PFSK-1 (cell line): Measurements from ENCODE around the gene MRPS2.

ENCODE experiments used
- FOXP2 ChIP-seq: optimal IDR thresholded peaks from 2 replicates; pipeline ENCODE3; 2011; ENCODE audit warnings: borderline replicate concordance, control low read depth, inconsistent platforms; ENCODE audit not compliant: insufficient read depth; ENCODE audit errors: extremely low read length, extremely low read depth
- POLR2AphosphoS5 ChIP-seq: IDR thresholded peaks from 2 replicates; pipeline ENCODE4 v1.6.1; 2012; ENCODE audit warnings: low read depth, mild to moderate bottlenecking, control low read depth, low read length, moderate library complexity
- SIN3A ChIP-seq: IDR thresholded peaks from 2 replicates; pipeline ENCODE4 v1.6.1; 2012; ENCODE audit warnings: mild to moderate bottlenecking, low read length, moderate library complexity, borderline replicate concordance; ENCODE audit not compliant: insufficient read depth
- TF ChIP-seq, protein P1 (sequence below), 2 experiments: IDR thresholded peaks; 2 replicates each; pipeline versions ENCODE4 v1.6.1 to v1.8.0; 2011 to 2012; ENCODE audit warnings: low read depth in 2 of 2, low read length in 2 of 2, control low read depth in 1 of 2, inconsistent platforms in 1 of 2, mild to moderate bottlenecking in 1 of 2, moderate library complexity in 1 of 2; ENCODE audit not compliant: insufficient read depth in 1 of 2

GRCh38 chr9:135502168-135502872 is 1.8 kb downstream of the MRPS2 start:
- TF ChIP-seq POLR2AphosphoS5, result no peak
- TF ChIP-seq, protein P1, sequence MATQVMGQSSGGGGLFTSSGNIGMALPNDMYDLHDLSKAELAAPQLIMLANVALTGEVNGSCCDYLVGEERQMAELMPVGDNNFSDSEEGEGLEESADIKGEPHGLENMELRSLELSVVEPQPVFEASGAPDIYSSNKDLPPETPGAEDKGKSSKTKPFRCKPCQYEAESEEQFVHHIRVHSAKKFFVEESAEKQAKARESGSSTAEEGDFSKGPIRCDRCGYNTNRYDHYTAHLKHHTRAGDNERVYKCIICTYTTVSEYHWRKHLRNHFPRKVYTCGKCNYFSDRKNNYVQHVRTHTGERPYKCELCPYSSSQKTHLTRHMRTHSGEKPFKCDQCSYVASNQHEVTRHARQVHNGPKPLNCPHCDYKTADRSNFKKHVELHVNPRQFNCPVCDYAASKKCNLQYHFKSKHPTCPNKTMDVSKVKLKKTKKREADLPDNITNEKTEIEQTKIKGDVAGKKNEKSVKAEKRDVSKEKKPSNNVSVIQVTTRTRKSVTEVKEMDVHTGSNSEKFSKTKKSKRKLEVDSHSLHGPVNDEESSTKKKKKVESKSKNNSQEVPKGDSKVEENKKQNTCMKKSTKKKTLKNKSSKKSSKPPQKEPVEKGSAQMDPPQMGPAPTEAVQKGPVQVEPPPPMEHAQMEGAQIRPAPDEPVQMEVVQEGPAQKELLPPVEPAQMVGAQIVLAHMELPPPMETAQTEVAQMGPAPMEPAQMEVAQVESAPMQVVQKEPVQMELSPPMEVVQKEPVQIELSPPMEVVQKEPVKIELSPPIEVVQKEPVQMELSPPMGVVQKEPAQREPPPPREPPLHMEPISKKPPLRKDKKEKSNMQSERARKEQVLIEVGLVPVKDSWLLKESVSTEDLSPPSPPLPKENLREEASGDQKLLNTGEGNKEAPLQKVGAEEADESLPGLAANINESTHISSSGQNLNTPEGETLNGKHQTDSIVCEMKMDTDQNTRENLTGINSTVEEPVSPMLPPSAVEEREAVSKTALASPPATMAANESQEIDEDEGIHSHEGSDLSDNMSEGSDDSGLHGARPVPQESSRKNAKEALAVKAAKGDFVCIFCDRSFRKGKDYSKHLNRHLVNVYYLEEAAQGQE (IDR thresholded peaks at IDR 0.05; ENCODE audit: insufficient read depth in 1 of 2, low read depth in 2 of 2, low read length in 2 of 2), result no peak
- TF ChIP-seq FOXP2, result no peak
- no peak for TF ChIP-seq SIN3A
